SK-N-SH (cell line): ENCODE results near the gene NSMCE1. TPM values are rescaled to one million over a fixed set of nuclear protein-coding genes. Genes with fewer than 3 reads are reported as not detected.

Source experiments
- CTCF ChIA-PET: fragments of 300-600, 350-600 bp; formaldehyde crosslinking; extraction: SDS; loops from one replicate; lab custom pipeline; 2021; lab: Yijun Ruan, JAX
- POLR2A ChIA-PET: fragments of 350-600 bp; sonication (Branson Sonifier 250); formaldehyde crosslinking; extraction: SDS; loops from one replicate; lab custom pipeline; 2020; ENCODE audit warnings: antibody characterized with exemption, inconsistent platforms; lab: Yijun Ruan, JAX
- DNase-seq: peaks from one replicate; pipeline ENCODE4 v3.0.0; 2012
- H2AFZ ChIP-seq: fragments of 200-600 bp; sonication (generic); 2 replicates; pipeline ENCODE4 v1.8.1; 2016; ENCODE audit warnings: antibody characterized with exemption, mild to moderate bottlenecking, low read depth
- H3F3A ChIP-seq: fragments of 200-600 bp; sonication (generic); replicated peaks from 2 replicates; pipeline ENCODE3; 2016; ENCODE audit warnings: antibody characterized with exemption, mild to moderate bottlenecking; ENCODE audit not compliant: insufficient read depth
- H3K27ac ChIP-seq, 2 experiments: fragments of 200-500 bp in 1 of 2; fragments of 200-600 bp in 1 of 2; sonication (Bioruptor generic) in 1 of 2; sonication (generic), shearing (Covaris generic) in 1 of 2; 2 replicates each; pipeline versions ENCODE4 v1.5.1 to v1.6.1; 2014 to 2016; ENCODE audit warnings: low read depth in 2 of 2, inconsistent platforms in 1 of 2, low read length in 1 of 2, mild to moderate bottlenecking in 1 of 2, mixed read lengths in 1 of 2
- H3K27me3 ChIP-seq: fragments of 200-600 bp; sonication (generic), shearing (Covaris generic); 2 replicates; pipeline ENCODE4 v1.6.1; 2016; ENCODE audit warnings: mixed run types; ENCODE audit not compliant: insufficient read depth
- H3K36me3 ChIP-seq, 2 experiments: fragments of 200-500 bp in 1 of 2; fragments of 200-600 bp in 1 of 2; sonication (Bioruptor generic) in 1 of 2; sonication (generic) in 1 of 2; replicated peaks in 1 of 2; 2 replicates each; pipeline versions ENCODE3 to v1.5.1; 2014 to 2016; ENCODE audit warnings: low read length in 1 of 2, mild to moderate bottlenecking in 1 of 2; ENCODE audit not compliant: insufficient read depth in 2 of 2, control insufficient read depth in 1 of 2
- H3K4me1 ChIP-seq, 2 experiments: fragments of 200-500 bp in 1 of 2; fragments of 200-600 bp in 1 of 2; sonication (Bioruptor generic) in 1 of 2; sonication (generic), shearing (Covaris generic) in 1 of 2; 2 replicates each; pipeline versions ENCODE4 v1.5.1 to v1.6.1; 2014 to 2016; ENCODE audit warnings: low read depth in 1 of 2, low read length in 1 of 2, mixed run types in 1 of 2; ENCODE audit not compliant: insufficient read depth in 2 of 2, control insufficient read depth in 1 of 2
- H3K4me2 ChIP-seq: fragments of 200-600 bp; sonication (generic), shearing (Covaris generic); 2 replicates; pipeline ENCODE4 v1.6.1; 2017; ENCODE audit warnings: mixed run types
- H3K4me3 ChIP-seq, 2 experiments: fragments of 200-500 bp in 1 of 2; fragments of 200-600 bp in 1 of 2; sonication (Bioruptor generic) in 1 of 2; sonication (generic), shearing (Covaris generic) in 1 of 2; 2 replicates each; pipeline versions ENCODE4 v1.5.1 to v1.8.1; 2014 to 2016; ENCODE audit warnings: low read depth in 2 of 2, inconsistent platforms in 1 of 2, low read length in 1 of 2, mild to moderate bottlenecking in 1 of 2, mixed read lengths in 1 of 2, moderate library complexity in 1 of 2
- H3K79me2 ChIP-seq: fragments of 200-600 bp; sonication (generic); 2 replicates; pipeline ENCODE4 v1.8.1; 2017; ENCODE audit warnings: mild to moderate bottlenecking; ENCODE audit not compliant: insufficient read depth
- H3K9ac ChIP-seq: fragments of 200-600 bp; sonication (generic); 2 replicates; pipeline ENCODE4 v1.6.1; 2017; ENCODE audit warnings: mixed run types
- H3K9me2 ChIP-seq: fragments of 200-600 bp; sonication (generic); 2 replicates; pipeline ENCODE4 v1.6.1; 2017; ENCODE audit warnings: mixed run types
- H3K9me3 ChIP-seq: fragments of 200-600 bp; sonication (generic); 2 replicates; pipeline ENCODE4 v1.6.1; 2017; ENCODE audit warnings: mixed run types, mild to moderate bottlenecking, moderate library complexity
- H4K20me1 ChIP-seq: fragments of 200-600 bp; sonication (generic); 2 replicates; pipeline ENCODE4 v1.6.1; 2017; ENCODE audit warnings: mild to moderate bottlenecking, mixed run types; ENCODE audit not compliant: insufficient read depth
- CHD2 ChIP-seq: fragments of 150-350 bp; IDR thresholded peaks from 2 replicates; pipeline ENCODE4 v1.6.1; 2018; ENCODE audit warnings: low read length; ENCODE audit not compliant: partially characterized antibody
- CTCF ChIP-seq: fragments of 200-600 bp; sonication (generic); IDR thresholded peaks from 2 replicates; pipeline ENCODE4 v1.6.1; 2017; ENCODE audit warnings: antibody characterized with exemption, mild to moderate bottlenecking, moderate library complexity
- ELF1 ChIP-seq: IDR thresholded peaks from 2 replicates; pipeline ENCODE4 v1.4.0; 2012
- EP300 ChIP-seq, 2 experiments: IDR thresholded peaks; 2 replicates each; pipeline versions ENCODE4 v1.4.0 to v1.6.1; 2012; ENCODE audit warnings: borderline replicate concordance in 1 of 2, low read depth in 1 of 2, low read length in 1 of 2
- EZH2phosphoT487 ChIP-seq: fragments of 200-600 bp; sonication (generic); IDR thresholded peaks from 2 replicates; pipeline ENCODE4 v1.6.1; 2017; ENCODE audit warnings: low read depth, mixed run types, mild to moderate bottlenecking, antibody characterized with exemption, moderate library complexity, borderline replicate concordance
- FOXM1 ChIP-seq: IDR thresholded peaks from 2 replicates; pipeline ENCODE4 v1.4.0; 2012; ENCODE audit warnings: low read depth, mild to moderate bottlenecking
- GABPA ChIP-seq: IDR thresholded peaks from 2 replicates; pipeline ENCODE4 v1.4.0; 2012; ENCODE audit warnings: low read depth, mild to moderate bottlenecking
- GATA2 ChIP-seq: sonication (generic); formaldehyde crosslinking; IDR thresholded peaks from 2 replicates; pipeline ENCODE4 v1.5.0; 2020; ENCODE audit warnings: mild to moderate bottlenecking, missing genetic modification reagents
- MAX ChIP-seq: IDR thresholded peaks from 2 replicates; pipeline ENCODE4 v1.4.0; 2012; ENCODE audit warnings: low read depth
- MEF2A ChIP-seq: IDR thresholded peaks from 2 replicates; pipeline ENCODE4 v1.4.0; 2012; ENCODE audit warnings: low read depth, borderline replicate concordance
- MXI1 ChIP-seq: IDR thresholded peaks from 2 replicates; pipeline ENCODE4 v1.6.1; 2012; ENCODE audit warnings: mild to moderate bottlenecking, low read depth, low read length, improper control_type of control experiment
- NFIC ChIP-seq: IDR thresholded peaks from 2 replicates; pipeline ENCODE4 v1.4.0; 2012; ENCODE audit warnings: borderline replicate concordance
- PBX3 ChIP-seq: IDR thresholded peaks from 2 replicates; pipeline ENCODE4; 2012
- POLR2AphosphoS5 ChIP-seq: IDR thresholded peaks from 2 replicates; pipeline ENCODE4 v1.6.1; 2012; ENCODE audit warnings: low read depth, low read length
- RAD21 ChIP-seq: IDR thresholded peaks from 2 replicates; pipeline ENCODE4 v1.6.1; 2012; ENCODE audit warnings: mild to moderate bottlenecking, low read length
- RXRA ChIP-seq: IDR thresholded peaks from 2 replicates; pipeline ENCODE4 v1.4.0; 2012; ENCODE audit warnings: low read depth, mild to moderate bottlenecking, borderline replicate concordance
- SIN3A ChIP-seq: IDR thresholded peaks from 2 replicates; pipeline ENCODE4 v1.6.1; 2012; ENCODE audit warnings: low read depth, mild to moderate bottlenecking, low read length, moderate library complexity, borderline replicate concordance
- SMC3 ChIP-seq: IDR thresholded peaks from 2 replicates; pipeline ENCODE4 v1.6.1; 2012; ENCODE audit warnings: low read depth, low read length, improper control_type of control experiment
- TAF1 ChIP-seq: IDR thresholded peaks from 2 replicates; pipeline ENCODE4 v1.6.1; 2012; ENCODE audit warnings: low read depth, mild to moderate bottlenecking, low read length, moderate library complexity, borderline replicate concordance
- TCF12 ChIP-seq: IDR thresholded peaks from 2 replicates; pipeline ENCODE4 v1.4.0; 2012
- TEAD4 ChIP-seq: IDR thresholded peaks from 2 replicates; pipeline ENCODE4 v1.4.0; 2012; ENCODE audit warnings: mild to moderate bottlenecking, borderline replicate concordance; ENCODE audit not compliant: insufficient read depth
- USF1 ChIP-seq: IDR thresholded peaks from 2 replicates; pipeline ENCODE4 v1.4.0; 2012; ENCODE audit warnings: low read depth, borderline replicate concordance
- USF2 ChIP-seq: fragments of 150-350 bp; IDR thresholded peaks from 2 replicates; pipeline ENCODE4 v1.6.1; 2017; ENCODE audit warnings: antibody characterized with exemption, low read length, low read depth, borderline replicate concordance
- YY1 ChIP-seq: IDR thresholded peaks from 2 replicates; pipeline ENCODE4 v1.4.0; 2012; ENCODE audit warnings: low read depth, mild to moderate bottlenecking
- WGBS: methylation state at CpG from one replicate; pipeline ENCODE4 v1.1.6; 2017; ENCODE audit warnings: low lambda C conversion rate; 5-methylcytosine and 5-hydroxymethylcytosine counted together
- polyA plus RNA-seq, 3 experiments: library from polyadenylated mRNA; depleted of rRNA; stranded (reverse); fragments of >200 nt; gene quantifications; 2 replicates each; pipeline ENCODE4 v1.2.3, GENCODE V29; 2012

Gene NSMCE1
- polyA plus RNA-seq, 1 of the 3 experiments (the other 2 are of a cell fraction), result 39.8 TPM

- no peak for TF ChIP-seq PBX3
- no peak for TF ChIP-seq RXRA
- no peak for TF ChIP-seq MXI1
- no peak for TF ChIP-seq MEF2A
- TF ChIP-seq CTCF, result no peak
- no peak for TF ChIP-seq CHD2
- no peak for TF ChIP-seq YY1
- TF ChIP-seq POLR2AphosphoS5, result no peak
- TF ChIP-seq USF1, result no peak
Measured at GRCh38 chr16:27246439-27246838, 22.1 kb downstream of the NSMCE1 start (continued).

- Histone ChIP-seq H3K27me3 (no peaks in the 10 kb centered on the region), H3K9ac (no peak overlapping the region; the same call in 1 of the 2 replicates), H4K20me1 (no peaks in the 10 kb centered on the region), H3F3A (peaks cover 14% of the 10 kb centered on the region), H3K79me2 (no peaks in the 10 kb centered on the region), H3K27ac (peak overlapping the region in 1 of 2 experiments; percentile 50; a peak in 2 of 4 replicates), H3K4me1 (peaks cover 6 to 41% of the 10 kb centered on the region in 2 experiments; a peak in 3 of 4 replicates), H3K4me3 (no peak overlapping the region), H3K4me2 (no peak overlapping the region), H3K9me3 (no peaks in the 10 kb centered on the region), H3K36me3 (no peaks in the 10 kb centered on the region), H2AFZ (no peak overlapping the region), H3K9me2 (no peaks in the 10 kb centered on the region)
- CTCF ChIA-PET, result interaction anchor here (0.6 to 4.1 kb wide), 3 partner anchors 10 to 1391 kb away, joined by 3 to 29 read pairs (median 4); no protein-coding TSS in a partner anchor
- DNase-seq, result no peak
- POLR2A ChIA-PET, result no interaction called here
- 63% methylated on average over 19 of the region's 19 CpGs for WGBS
- TF ChIP-seq EP300 (IDR thresholded peaks at IDR 0.05; ENCODE audit: borderline replicate concordance in 1 of 2, low read depth in 1 of 2, low read length in 1 of 2) (no peak), USF2 (no peak), TEAD4 (0 out of 2 replicates have a peak, but pooled peaks have one; percentile 9), SMC3 (no peak), FOXM1 (no peak), TCF12 (peak; percentile 53; the same call in 1 of the 2 replicates), MAX (no peak), MEF2A (no peak), GATA2 (CRISPR knock-in tag) (no peak), EZH2phosphoT487 (no peak), RAD21 (no peak), GABPA (no peak), POLR2AphosphoS5 (no peak), TAF1 (no peak), ELF1 (no peak), SIN3A (no peak), NFIC (0 out of 2 replicates have a peak, but pooled peaks have one; percentile 11)
Measured at GRCh38 chr16:27245276-27246172, 23.0 kb downstream of the NSMCE1 start.
